HTR-8/SVneo (cell line): ENCODE measurements around the gene FAM209B.
"Not testable (repeated sequence)": the region's sequence is repeated elsewhere in the genome, so short reads cannot be mapped to it uniquely, and the experiment has no call there.

Experiments
- DNase-seq: peaks from one replicate; pipeline ENCODE4 v3.0.0; 2011; ENCODE audit warnings: low spot score, mixed read lengths; ENCODE audit not compliant: insufficient read length
- FAIRE-seq: peaks from 2 replicates; lab custom pipeline; 2011; peaks lifted over from hg19 to GRCh38; lab: Jason Lieb, UNC

Gene FAM209B, protein sequence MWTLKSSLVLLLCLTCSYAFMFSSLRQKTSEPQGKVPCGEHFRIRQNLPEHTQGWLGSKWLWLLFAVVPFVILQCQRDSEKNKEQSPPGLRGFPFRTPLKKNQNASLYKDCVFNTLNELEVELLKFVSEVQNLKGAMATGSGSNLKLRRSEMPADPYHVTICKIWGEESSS

DNA sequence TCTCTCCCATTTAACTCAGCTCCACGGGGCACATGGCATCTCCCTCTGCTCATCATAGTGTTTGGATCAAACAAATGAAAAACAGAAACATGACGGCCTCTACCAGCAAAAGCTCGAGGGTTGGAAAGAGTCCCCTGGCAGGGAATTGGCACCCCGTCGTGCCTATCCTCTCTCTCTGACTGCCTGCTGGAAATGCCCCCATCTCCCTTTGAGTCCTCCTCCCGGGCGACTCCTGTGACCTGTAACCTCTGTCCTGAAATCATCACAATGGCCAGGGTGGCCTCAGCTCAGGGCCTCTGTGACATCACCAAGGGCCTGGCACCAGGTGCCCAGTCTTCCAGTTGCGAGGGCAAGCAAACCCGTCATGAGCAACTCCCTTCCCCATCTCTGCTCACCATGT, at the start of gene FAM209B:
Gene FAM209B (plus strand): TSS at position 301 of the 400 bp plus-strand sequence. CDS start 96 bp downstream, at position 397.
- FAIRE-seq, DNase-seq: not testable (repeated sequence)

DNA sequence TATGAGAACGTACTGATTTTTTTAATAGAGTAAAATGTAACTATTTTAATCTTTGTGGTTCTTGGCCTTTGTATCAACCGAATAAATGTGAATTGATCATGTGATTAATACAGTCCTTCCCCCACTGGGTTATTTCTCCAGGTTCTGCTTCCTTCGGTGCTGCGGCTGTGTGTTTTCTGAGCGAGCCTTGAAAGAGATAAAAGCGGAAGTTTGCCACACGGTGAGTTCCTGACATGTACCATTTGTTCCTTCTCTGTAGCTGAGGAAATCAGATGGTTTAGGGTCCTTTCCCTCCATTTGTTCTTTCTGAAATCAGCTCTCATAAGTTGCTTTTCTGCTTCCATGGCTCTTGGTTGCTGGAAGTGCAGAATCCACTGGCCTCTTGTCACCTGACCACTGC, 49.1 kb upstream of the FAM209B start:
- FAIRE-seq, result no peak
- no peak for DNase-seq

DNA sequence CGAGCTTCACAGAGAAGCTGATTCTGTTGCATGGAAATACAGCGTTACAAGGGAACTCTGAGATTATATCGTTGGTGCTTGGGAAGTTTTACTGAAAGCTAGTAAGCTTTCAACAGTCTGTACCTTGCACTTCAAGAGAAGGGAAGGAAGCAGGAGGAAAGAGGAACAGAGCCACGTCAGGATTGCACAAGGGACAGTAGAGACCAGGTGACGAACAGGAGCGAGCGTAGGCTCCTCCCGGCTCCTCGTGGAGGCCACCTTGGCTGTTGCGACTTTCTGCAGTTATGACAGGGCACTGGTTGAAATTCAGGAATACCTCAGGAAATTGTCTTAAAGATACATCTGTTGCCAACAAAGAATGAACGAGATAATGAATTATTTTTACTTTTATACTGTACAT, 45.8 kb upstream of the FAM209B start:
- no peak for DNase-seq
- peak; percentile 63 for FAIRE-seq

DNA sequence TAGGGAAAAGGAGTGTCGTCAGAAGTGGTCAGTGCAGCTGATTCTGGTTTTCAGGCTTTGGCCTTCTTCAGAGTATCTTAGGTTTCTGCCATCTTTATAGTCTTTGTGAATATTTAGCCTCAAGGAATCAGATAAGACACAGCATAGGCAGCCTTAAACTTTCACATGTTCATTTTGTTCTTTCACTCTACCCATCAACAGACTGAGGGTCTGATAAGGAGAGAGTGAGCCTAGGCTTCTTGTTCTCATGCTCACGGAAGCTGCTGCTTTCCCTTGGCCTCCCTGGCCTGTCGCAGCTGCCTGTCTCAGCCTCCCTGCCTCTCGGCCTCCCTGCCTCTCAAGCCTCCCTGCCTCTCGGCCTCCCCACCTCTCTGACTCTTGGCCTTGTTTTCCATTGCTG, 44.5 kb upstream of the FAM209B start:
- DNase-seq (no peak), FAIRE-seq (no peak)

DNA sequence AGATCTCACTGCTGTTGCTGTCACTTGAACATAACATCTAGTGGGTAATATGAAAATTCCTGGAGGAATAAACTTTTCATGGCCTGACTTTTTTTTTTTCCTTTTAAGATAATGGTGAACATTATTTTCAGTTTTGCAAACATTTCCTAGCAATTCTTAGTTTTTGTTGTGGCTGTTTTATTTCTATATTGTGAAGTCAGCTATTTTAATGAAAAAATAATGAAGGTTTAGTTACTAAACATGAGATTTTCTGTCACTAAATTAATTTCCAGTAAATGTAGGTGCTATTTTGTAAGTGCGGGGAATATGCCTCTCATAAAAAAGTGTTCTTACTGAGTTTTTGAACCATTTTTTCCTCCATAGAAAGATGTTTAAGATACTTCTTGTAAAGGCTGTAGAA, 31.9 kb upstream of the FAM209B start:
- no peak for FAIRE-seq
- DNase-seq, result no peak

DNA sequence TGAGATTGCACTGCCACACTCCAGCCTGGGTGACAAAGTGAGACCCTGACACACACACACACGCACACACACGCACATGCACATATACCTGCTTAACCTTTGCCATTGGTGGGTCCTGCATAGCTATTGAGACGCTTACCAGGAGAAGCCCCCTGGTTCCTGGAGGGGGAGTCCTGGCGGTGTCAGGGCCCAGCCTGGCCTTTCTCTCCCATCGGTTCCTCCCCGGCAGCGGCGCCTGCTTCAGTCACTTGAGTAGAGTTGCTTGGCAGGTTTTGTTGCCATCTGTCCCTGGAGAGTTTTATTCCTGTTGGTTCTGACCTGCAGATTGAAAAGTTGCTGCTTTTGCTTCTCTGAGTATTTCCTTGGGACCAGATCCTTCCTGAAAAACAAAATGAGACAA, 29.1 kb upstream of the FAM209B start:
- FAIRE-seq, result peak; percentile 79
- DNase-seq, result no peak

DNA sequence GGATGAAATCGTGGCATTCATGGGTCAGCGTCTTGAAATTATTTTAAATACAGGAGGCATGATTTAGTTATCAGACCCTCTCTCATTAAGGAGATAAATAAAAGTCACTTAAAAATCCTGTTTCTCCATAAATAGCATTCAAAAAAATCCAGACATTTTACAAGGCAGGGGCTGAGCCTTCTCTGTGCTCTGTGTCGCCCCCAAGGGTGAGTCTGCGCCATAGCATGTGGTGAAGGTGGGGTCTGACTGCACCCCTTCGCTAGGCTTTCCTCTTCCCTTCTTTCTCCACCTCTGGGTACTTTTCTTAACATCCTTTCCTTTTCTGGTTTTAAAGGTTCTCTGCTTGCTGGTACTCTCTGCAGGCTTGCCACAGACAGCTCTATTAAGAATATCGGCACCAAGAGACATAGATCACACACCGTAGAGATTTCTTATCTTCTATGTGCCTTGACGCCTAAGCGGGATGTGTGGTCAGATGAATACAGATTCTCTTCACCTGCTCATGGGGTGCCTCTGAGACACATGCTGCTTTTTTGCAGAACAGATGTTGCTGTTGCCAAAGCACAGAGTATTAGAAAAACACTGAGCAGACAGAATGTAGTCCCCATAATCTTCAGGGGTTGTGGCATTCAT, 28.6 kb upstream of the FAM209B start:
- no peak for FAIRE-seq
- peak; percentile 55 for DNase-seq

DNA sequence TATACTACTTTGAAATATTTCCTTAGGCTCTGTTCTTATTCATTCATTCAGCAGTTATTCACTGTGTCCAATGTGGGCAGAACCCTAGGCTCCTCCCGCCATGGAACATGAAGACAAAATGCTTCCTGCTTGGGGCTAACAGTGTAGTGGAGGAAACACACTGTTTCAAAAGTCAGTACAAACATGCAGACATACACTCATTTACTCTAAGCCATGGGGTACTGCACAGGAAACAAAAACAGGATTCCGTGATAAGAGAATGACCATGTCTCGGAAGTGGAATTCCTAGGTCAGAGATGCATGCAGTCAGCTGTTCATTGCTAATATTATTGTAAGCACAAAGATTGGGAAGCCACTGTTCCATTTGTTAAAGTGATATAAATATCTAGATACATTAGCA, 26.9 kb upstream of the FAM209B start:
- DNase-seq (no peak), FAIRE-seq (peak; percentile 92)

DNA sequence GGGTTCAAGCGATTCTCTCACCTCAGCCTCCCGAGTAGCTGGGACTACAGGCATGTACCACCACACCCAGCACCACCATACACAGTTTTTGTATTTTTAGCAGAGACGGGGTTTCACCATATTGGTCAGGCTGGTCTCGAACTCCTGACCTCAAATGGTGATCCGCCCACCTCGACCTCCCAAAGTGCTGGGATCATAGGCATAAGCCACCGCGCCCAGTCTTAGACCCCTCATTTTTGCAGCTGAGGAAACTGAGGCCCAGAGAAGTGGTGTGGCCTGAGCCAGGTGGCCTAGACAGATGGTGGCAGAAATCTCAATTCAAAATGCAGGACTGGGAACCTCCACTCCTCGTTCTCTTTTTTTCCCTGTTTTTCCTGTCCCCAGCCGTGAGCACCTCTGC, 21.1 kb upstream of the FAM209B start:
- no peak for DNase-seq
- FAIRE-seq, result no peak

DNA sequence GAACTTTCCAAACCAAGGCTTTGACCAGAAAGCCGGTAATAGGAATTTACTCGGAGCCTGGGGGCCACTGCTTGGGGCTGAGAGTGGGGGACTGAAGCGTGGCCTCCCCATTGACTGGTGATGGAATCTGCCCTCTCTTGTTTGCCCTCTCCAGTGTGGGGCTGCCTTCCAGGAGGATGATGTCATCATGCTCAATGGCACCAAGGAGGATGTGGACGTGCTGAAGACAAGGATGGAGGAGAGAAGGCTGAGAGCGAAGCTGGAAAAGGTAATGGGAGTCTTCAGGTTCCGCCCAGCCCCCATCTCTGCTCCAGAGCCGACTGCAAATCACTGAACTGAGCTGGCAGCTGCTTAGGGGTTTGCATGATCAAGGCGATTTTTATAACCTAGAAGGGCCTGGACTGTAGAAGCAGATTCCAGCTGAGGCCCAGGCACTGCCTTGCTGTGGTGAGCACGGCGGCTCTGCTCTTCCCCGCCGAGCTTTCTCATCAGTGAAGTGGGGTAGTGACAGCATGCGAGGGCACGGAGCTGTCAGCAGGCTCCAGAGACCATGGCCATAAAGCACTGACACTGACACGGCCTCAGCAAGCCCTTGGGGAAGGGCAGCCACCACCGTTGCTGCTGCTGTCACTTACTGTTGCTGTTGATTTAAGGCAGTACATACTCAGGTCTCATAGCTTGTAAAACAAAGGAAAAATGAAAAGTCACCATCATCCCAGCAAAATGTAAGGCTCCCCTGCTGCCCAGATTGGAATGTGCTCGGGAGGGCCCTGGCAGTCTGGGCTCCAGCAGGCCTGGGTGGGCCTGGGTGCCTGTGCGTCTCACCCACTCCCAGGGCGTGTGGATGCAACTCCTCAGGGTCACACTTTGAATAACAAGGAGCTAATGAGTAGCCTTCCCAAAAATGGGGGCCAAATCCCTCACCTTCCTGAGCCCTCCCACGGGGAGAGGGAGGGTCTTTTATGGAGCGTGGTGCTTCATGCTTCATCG, 19.6 kb upstream of the FAM209B start:
- no peak for DNase-seq
- peak; percentile 88 for FAIRE-seq

DNA sequence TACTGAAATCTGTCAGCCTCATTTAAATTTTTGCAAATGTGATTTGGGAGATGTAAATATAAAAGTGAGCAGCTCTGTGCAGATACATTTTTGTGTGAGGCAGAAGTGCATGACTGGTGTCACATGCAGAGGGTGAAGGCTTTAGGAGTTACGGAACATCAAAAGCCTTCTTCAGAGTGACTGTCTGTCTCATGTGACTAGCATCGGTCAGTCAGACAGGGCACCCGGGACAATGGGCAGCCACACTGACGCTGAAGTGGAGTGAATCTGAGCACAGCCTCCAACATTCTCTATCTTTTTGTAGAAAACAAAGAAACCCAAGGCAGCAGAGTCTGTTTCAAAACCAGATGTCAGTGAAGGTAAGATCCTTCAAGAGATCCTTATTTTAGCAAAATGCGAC, 16.4 kb upstream of the FAM209B start:
- peak; percentile 36 for FAIRE-seq

DNA sequence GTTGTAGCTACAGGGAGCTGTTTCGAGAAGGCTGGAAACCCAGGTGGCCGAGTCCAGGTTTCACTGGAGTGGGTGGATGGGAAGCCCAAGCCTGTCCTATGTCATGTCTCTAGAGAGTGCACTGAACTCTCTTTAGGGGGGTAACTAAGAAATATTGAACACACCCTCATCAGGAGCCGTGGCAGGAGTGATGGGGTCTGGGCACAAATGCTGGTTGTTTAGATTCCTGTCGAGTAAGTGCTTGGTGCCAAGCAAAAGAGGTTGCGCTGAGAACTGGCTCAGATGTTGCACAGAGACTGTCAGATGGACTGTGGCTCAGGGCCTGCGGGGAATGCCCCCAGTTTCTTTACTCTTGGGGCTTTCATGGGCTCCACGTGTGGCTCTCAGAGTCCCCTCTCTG, 15.8 kb upstream of the FAM209B start:
- DNase-seq (no peak), FAIRE-seq (no peak)

More for the DNA sequence above, 16.4 kb upstream of the FAM209B start:
- DNase-seq, result no peak

DNA sequence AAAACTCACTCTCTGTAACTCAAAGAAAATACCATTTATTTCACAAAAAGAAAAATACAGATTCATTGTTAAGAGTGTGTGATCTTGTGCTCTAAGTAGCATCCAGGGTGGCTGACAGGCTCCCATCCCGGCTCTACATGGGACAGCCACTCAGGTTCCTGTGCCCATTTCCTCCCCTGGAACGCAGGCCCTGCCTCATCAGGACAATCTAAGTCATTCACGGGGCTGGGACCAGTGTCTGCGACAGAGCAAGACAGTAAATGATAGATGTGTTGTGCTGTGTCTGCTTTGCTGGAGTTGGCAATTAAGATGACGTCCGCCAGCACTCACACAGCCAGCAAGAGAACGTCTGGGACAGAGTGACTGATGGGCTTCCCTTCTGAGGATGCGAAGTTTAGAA, 15.4 kb upstream of the FAM209B start:
- DNase-seq, result no peak
- peak; percentile 73 for FAIRE-seq

DNA sequence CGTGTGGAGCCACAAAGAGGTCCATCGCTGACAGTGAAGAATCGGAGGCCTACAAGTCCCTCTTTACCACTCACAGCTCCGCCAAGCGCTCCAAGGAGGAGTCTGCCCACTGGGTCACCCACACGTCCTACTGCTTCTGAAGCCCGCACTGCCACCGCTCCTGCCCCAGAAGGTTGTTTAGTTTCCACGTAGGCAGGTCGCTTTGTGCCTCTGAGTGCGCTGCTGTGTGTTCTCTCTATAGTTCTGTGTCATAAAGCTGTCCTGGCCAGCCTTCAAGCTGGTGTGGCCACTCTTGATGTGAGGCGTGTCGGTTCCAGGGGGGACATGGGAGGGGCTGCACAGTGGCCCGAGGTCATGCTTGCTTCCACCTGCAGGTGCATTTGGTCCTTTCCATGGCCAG, 14.9 kb upstream of the FAM209B start:
- no peak for DNase-seq
- peak; percentile 4 for FAIRE-seq

DNA sequence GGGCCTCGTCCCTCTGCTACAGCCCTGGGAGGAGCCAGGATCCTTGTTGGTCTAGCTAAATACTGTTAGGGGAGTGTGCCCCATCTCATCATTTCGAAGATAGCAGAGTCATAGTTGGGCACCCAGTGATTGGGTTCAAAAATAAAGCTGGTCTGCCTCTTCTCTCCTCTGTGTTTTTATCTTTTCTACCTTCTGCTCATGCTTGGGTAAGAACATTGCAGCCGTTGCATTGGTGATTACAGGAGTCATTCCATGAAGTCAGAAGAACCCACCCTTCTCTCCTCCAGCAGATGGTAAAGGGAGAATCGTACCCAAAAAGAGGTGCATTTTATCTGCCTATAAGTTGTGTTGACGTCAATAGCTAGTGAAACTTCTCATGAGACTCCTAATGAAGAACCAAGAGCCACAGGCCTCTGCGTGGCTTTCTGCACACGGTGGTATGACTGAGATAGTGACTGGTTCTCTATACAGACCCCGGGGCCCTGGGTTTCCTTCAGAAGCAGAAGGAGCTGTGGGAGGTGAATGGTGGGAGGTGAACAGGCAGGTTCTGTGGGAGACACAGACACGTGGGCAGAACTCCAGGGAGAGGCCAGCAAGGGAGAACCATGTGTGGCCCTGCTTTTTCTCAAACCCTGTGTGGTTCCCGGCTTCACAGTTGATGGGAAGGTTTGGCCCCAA, 14.2 kb upstream of the FAM209B start:
- DNase-seq (no peak), FAIRE-seq (no peak)

DNA sequence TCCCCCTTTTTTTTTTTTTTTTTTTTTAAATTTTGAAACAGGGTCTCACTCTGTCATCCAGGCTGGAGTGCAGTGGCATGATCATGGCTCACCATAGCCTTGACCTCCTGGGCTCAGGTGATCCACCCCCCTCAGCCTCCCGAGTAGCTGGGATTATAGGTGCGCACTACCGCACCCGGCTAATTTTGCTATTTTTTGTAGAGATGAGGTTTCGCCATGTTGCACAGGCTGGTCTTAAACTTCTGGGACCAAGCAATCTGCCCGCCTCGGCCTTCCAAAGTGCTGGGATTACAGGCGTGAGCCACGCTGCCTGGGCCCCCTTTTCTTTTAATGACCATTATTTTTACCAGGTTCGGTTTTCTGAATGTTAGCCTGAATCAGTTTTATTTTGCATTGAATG, 13.5 kb upstream of the FAM209B start:
- FAIRE-seq (no peak), DNase-seq (no peak)

DNA sequence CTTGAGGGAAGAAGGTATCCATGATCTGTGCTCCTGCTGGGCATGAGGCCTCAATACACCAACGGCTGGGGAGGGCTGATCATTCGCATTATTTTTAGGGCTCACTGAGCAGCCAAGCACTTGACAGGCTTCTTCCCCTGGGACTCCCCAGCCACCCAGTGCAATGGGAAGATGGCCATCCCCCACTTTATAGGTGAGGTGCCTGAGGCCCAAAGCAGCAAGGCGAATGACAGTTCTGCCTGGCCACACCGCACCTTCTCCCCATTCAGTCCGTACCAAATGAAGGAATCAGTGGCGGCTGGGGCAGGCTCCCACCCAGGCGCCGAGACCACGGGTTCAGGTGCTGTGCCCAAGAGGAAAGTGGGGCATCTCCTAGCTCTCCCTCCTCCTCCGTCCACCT, 12.9 kb upstream of the FAM209B start:
- FAIRE-seq, result peak; percentile 23

DNA sequence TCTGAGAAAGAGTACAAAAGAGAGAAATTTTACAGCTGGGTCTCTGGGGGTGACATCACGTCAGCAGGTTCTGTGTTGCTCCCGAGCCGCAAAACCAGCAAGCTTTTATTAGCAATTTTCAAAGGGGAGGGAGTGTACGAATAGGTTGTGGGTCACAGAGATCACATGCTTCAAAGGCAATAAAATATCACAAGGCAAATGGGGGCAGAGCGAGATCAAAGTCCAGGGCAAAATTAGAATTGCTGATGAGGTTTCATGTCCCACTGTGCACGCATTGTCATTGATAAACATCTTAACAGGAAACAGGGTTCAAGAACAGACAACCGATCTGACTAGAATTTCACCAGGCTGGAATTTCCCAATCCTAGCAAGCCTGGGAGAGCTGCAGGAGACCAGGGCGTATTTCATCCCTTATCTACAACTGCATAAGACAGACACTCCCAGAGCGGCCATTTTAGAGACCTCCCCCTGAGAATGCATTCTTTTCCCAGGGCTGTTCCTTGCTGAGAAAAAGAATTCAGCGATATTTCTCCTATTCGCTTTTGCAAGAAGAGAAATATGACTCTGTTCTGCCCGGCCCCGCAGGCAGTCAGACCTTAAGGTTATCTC, 12.2 kb upstream of the FAM209B start:
- FAIRE-seq, DNase-seq: not testable (repeated sequence)

More for the DNA sequence above, 12.9 kb upstream of the FAM209B start:
- DNase-seq, result no peak

DNA sequence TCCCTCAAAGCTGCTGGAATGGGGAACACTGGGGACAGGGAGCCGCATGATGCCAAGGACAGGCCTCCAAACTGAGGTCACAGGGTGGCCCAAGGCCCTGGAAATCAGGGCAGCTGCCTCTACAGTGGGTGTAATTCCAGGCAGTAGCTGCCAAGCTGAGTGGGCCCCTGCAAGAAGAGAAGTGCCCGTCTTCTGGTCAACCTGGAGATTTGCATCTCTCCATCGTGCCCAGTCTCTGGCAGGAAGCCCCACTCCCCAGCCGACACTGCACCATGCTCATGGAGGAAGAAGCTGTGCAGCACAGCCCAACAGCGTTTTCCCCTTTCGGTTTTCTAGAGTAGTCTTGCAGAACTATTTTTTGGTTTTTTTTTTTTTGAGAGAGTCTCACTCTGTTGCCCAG, 10.7 kb upstream of the FAM209B start:
- DNase-seq (no peak), FAIRE-seq (no peak)

DNA sequence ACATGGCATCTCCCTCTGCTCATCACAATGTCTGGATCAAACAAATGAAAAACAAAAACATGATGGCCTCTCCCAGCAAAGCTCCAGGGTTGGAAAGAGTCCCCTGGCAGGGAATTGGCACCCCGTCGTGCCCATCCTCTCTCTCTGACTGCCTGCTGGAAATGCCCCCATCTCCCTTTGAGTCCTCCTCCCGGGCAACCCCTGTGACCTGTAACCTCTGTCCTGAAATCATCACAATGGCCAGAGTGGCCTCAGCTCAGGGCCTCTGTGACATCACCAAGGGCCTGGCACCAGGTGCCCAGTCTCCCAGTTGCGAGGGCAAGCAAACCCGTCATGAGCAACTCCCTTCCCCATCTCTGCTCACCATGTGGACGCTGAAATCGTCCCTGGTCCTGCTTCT, 8.6 kb upstream of the FAM209B start, which contains the start of gene FAM209A:
Gene FAM209A (plus strand): TSS at position 301 of the 400 bp plus-strand sequence. CDS start 65 bp downstream, at position 366.
- FAIRE-seq, result peak; percentile 79

More for the DNA sequence above, 8.6 kb upstream of the FAM209B start, which contains the start of gene FAM209A:
- DNase-seq, result not testable (repeated sequence)
